B cell (primary cell): ENCODE data around the gene TRAM2. TPM values are rescaled to one million over a fixed set of nuclear protein-coding genes. Genes with fewer than 3 reads are reported as not detected.

Experiments used
- ATAC-seq: fragments of 200-7000 bp; cut with Tn5 transposase; one replicate; pipeline ENCODE4 v1.10.0; 2021; ENCODE audit warnings: low read depth, mild to moderate bottlenecking, moderate number of reproducible peaks, moderate library complexity
- CTCF ChIA-PET: fragments of 350-600 bp; sonication (Branson Sonifier 250); formaldehyde crosslinking; loops from one replicate; lab custom pipeline; 2021; ENCODE audit warnings: antibody characterized with exemption, inconsistent platforms; lab: Charles Lee
- POLR2A ChIA-PET: fragments of 350-600 bp; sonication (Branson Sonifier 250); formaldehyde crosslinking; loops from one replicate; lab custom pipeline; 2021; ENCODE audit warnings: antibody characterized with exemption; lab: Charles Lee
- DNase-seq: peaks from one replicate; pipeline ENCODE4 v3.0.0; 2013
- H2AFZ ChIP-seq: 2 replicates; pipeline ENCODE4 v1.6.1; 2012; ENCODE audit warnings: mild to moderate bottlenecking, low read depth, low read length; ENCODE audit not compliant: insufficient read depth, poor library complexity, severe bottlenecking
- H3K27ac ChIP-seq, 2 donors: 1 replicate in 1 of 2; 2 replicates in 1 of 2; pipeline ENCODE4 v1.5.1; 2012 to 2013; ENCODE audit warnings: low read length in 2 of 2, mild to moderate bottlenecking in 2 of 2, moderate library complexity in 1 of 2
- H3K27me3 ChIP-seq, 4 experiments: fragments of 200-600 bp in 1 of 4; sonication (generic) in 1 of 4; replicated peaks in 1 of 4; 1 replicate in 2 of 4; 2 replicates in 2 of 4; pipeline versions ENCODE4 v1.6.1 to v1.7.0; 2013 to 2016; ENCODE audit warnings: low read length in 3 of 4, mild to moderate bottlenecking in 2 of 4, mixed read lengths in 1 of 4, moderate library complexity in 1 of 4; ENCODE audit not compliant: insufficient read depth in 4 of 4, control insufficient read depth in 3 of 4; ENCODE audit errors: control extremely low read depth in 1 of 4
- H3K36me3 ChIP-seq, 2 experiments: replicated peaks in 1 of 2; 1 replicate in 1 of 2; 2 replicates in 1 of 2; pipeline versions ENCODE4 v1.6.1 to v1.7.1; 2013; ENCODE audit warnings: low read length in 1 of 2; ENCODE audit not compliant: insufficient read depth in 2 of 2, control insufficient read depth in 1 of 2; ENCODE audit errors: control extremely low read depth in 1 of 2, extremely low read depth in 1 of 2
- H3K4me1 ChIP-seq, 2 donors: fragments of 200-600 bp in 1 of 2; sonication (generic) in 1 of 2; 1 replicate in 1 of 2; 2 replicates in 1 of 2; pipeline versions ENCODE4 v1.5.1 to v1.6.1; 2013 to 2017; ENCODE audit warnings: low read length in 2 of 2; ENCODE audit not compliant: control insufficient read depth in 2 of 2, insufficient read depth in 2 of 2
- H3K4me2 ChIP-seq: replicated peaks from 2 replicates; pipeline ENCODE3; 2012; ENCODE audit warnings: mild to moderate bottlenecking, low read depth, low read length; ENCODE audit not compliant: poor library complexity, severe bottlenecking
- H3K4me3 ChIP-seq, 5 experiments: fragments of 200-600 bp in 1 of 5; sonication (generic) in 1 of 5; 1 replicate in 3 of 5; 2 replicates in 2 of 5; pipeline versions ENCODE4 v1.5.1 to v1.7.0; 2011 to 2016; ENCODE audit warnings: low read length in 4 of 5, mild to moderate bottlenecking in 4 of 5, low read depth in 2 of 5, control low read depth in 1 of 5, moderate library complexity in 1 of 5; ENCODE audit not compliant: insufficient read depth in 1 of 5; ENCODE audit errors: control extremely low read depth in 1 of 5, extremely low read depth in 1 of 5
- H3K79me2 ChIP-seq: fragments of 200-600 bp; sonication (generic); one replicate; pipeline ENCODE4 v1.6.0; 2016; ENCODE audit warnings: low read length; ENCODE audit not compliant: control insufficient read depth, insufficient read depth
- H3K9ac ChIP-seq: fragments of 200-600 bp; sonication (generic); 2 replicates; pipeline ENCODE4 v1.6.1; 2017; ENCODE audit warnings: mild to moderate bottlenecking, low read length, moderate library complexity
- H3K9me3 ChIP-seq, 3 donors: one replicate each; pipeline versions ENCODE4 v1.6.1 to v1.7.1; 2013; ENCODE audit warnings: low read length in 2 of 3; ENCODE audit not compliant: control insufficient read depth in 2 of 3, insufficient read depth in 1 of 3; ENCODE audit errors: control extremely low read depth in 1 of 3
- H4K20me1 ChIP-seq: 2 replicates; pipeline ENCODE4 v1.6.0; 2012; ENCODE audit warnings: mild to moderate bottlenecking, low read length; ENCODE audit not compliant: insufficient read depth, control insufficient read depth, poor library complexity, severe bottlenecking
- H3K27ac Mint-ChIP-seq: one replicate; pipeline ENCODE4 v1.8.0; 2021; ENCODE audit warnings: mixed read lengths
- H3K27me3 Mint-ChIP-seq: one replicate; pipeline ENCODE4 v1.8.0; 2021; ENCODE audit warnings: mixed read lengths
- H3K4me1 Mint-ChIP-seq: one replicate; pipeline ENCODE4 v1.8.0; 2021; ENCODE audit warnings: mixed read lengths
- H3K4me3 Mint-ChIP-seq: one replicate; pipeline ENCODE4 v1.8.0; 2021; ENCODE audit warnings: mixed read lengths
- H3K9me3 Mint-ChIP-seq: one replicate; pipeline ENCODE4 v1.8.0; 2022; ENCODE audit warnings: mixed read lengths; ENCODE audit not compliant: insufficient read depth
- EZH2 ChIP-seq: IDR thresholded peaks from 2 replicates; pipeline ENCODE4 v1.6.1; 2012; ENCODE audit warnings: borderline replicate concordance, low read depth, mild to moderate bottlenecking, moderate library complexity, low read length; ENCODE audit not compliant: insufficient read depth, poor library complexity, severe bottlenecking
- WGBS: methylation state at CpG from one replicate; pipeline ENCODE4 v1.1.5; 2013; ENCODE audit warnings: missing lambda C conversion rate; ENCODE audit not compliant: insufficient coverage; 5-methylcytosine and 5-hydroxymethylcytosine counted together
- intact Hi-C: fragments of 100-400 bp; cut with micrococcal nuclease; formaldehyde crosslinking; loops from one replicate; pipeline ENCODE4 v1.10.0; 2022
- polyA plus RNA-seq: library from polyadenylated mRNA; depleted of rRNA; stranded (reverse); fragments of >200 nt; gene quantifications from 2 replicates; pipeline ENCODE4 v1.2.3, GENCODE V29; 2012
- total RNA-seq, 2 donors: library from RNA; stranded (reverse); fragments of 120-200 nt in 1 of 2; gene quantifications; 1 replicate in 1 of 2; 2 replicates in 1 of 2; pipeline versions ENCODE4 v1.2.3 to v1.2.4, GENCODE V29; 2013 to 2022
- TF ChIP-seq, protein P1 (sequence below): fragments of 200-600 bp; IDR thresholded peaks from one replicate; pipeline ENCODE4 v1.8.0; 2022; ENCODE audit warnings: antibody characterized with exemption, mild to moderate bottlenecking

The TRAM2 gene
- total and polyA plus RNA-seq, 2 donors (not counting 1 experiment from before 2014, with no cell fraction given) = 9.0 to 13.3 TPM

DNA sequence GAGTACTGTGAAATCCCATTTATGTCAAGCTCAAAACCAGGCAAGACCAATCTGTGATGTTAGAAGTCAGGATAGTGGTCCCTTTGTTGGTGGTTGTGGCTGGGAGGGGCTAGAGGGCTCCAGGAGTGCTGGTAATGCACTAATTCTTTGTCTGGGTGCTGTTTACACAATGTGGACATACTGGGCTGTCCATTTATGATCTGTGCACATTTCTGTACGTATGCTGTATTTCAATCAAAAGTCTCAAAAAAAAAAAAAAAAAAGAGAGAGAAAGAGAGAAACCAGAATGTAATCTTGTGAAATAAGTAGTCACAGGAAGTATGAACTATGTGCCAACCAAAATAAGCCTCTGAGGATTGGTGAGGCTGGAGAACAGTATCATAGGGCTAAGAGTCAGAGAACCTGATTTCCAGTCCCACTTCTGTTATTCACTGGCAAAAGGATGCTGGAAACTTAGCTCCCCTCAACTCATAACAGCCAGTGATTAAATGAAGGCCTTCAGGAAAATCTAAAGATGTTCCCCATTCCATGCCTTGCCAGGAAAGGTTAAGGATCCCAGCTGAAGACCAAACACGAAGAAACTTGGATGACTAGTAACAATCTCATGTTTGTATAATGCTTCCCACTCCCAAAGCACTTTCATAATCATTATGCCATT lies 19.6 kb upstream of the TRAM2 start:
- Mint-ChIP-seq H3K4me3 (no peak overlapping the region), H3K4me1 (peaks cover 19% of the 10 kb centered on the region), H3K27ac (no peak overlapping the region), H3K9me3 (no peaks in the 10 kb centered on the region), H3K27me3 (peaks cover 5% of the 10 kb centered on the region)
- peaks cover 6 to 26% of the 10 kb centered on the region in 2 donors for H3K4me1 ChIP-seq
- ChIA-PET POLR2A (no interaction called here), CTCF (interaction anchor here (0.6 to 5.9 kb wide), 5 partner anchors 9 to 1380 kb away, joined by 4 to 52 read pairs (median 7); no protein-coding TSS in a partner anchor)
- H3K36me3 ChIP-seq = no peaks in the 10 kb centered on the region
- intact Hi-C loops = no loop called here
- TF ChIP-seq, protein P1, sequence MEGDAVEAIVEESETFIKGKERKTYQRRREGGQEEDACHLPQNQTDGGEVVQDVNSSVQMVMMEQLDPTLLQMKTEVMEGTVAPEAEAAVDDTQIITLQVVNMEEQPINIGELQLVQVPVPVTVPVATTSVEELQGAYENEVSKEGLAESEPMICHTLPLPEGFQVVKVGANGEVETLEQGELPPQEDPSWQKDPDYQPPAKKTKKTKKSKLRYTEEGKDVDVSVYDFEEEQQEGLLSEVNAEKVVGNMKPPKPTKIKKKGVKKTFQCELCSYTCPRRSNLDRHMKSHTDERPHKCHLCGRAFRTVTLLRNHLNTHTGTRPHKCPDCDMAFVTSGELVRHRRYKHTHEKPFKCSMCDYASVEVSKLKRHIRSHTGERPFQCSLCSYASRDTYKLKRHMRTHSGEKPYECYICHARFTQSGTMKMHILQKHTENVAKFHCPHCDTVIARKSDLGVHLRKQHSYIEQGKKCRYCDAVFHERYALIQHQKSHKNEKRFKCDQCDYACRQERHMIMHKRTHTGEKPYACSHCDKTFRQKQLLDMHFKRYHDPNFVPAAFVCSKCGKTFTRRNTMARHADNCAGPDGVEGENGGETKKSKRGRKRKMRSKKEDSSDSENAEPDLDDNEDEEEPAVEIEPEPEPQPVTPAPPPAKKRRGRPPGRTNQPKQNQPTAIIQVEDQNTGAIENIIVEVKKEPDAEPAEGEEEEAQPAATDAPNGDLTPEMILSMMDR = no peak
- no peak for TF ChIP-seq EZH2
- no peaks in the 10 kb centered on the region for H3K9me3 ChIP-seq
- no peak overlapping the region for H3K9ac ChIP-seq
- no peak overlapping the region for H2AFZ ChIP-seq
- H3K27ac ChIP-seq = no peak overlapping the region
- DNase-seq = no peak
- no peak overlapping the region for H3K4me2 ChIP-seq
- no peaks in the 10 kb centered on the region for H3K27me3 ChIP-seq
- no peak overlapping the region for H3K4me3 ChIP-seq
- no peaks in the 10 kb centered on the region for H3K79me2 ChIP-seq
- no peaks in the 10 kb centered on the region for H4K20me1 ChIP-seq
- ATAC-seq = no peak
- WGBS = 100% methylated on average over 1 of the region's 2 CpGs

DNA sequence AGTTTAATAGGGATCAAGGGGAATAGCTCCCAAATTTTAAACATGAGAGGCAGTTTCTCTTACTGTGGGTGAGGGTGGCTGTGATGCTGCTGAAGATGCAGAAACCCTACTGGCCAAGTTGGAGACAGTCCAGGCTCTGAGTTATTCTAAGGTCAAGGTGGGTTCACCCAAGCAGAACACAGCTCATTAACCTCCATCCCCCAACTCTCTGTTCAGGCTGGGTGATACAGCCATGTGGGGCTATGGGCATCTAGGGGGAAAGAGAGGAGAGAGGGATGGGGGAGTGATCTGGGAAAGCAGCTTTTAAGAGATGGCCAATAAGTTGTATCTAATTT lies 18.9 kb upstream of the TRAM2 start:
- no peak for DNase-seq
- Mint-ChIP-seq H3K9me3 (no peaks in the 10 kb centered on the region), H3K27ac (no peak overlapping the region), H3K4me1 (peaks cover 19% of the 10 kb centered on the region), H3K27me3 (peaks cover 1% of the 10 kb centered on the region), H3K4me3 (no peak overlapping the region)
- Histone ChIP-seq H3K4me1 (peaks cover 6 to 26% of the 10 kb centered on the region in 2 donors), H3K9me3 (no peaks in the 10 kb centered on the region), H3K27ac (no peak overlapping the region), H3K27me3 (no peaks in the 10 kb centered on the region), H3K79me2 (no peaks in the 10 kb centered on the region), H3K4me2 (no peak overlapping the region), H4K20me1 (no peaks in the 10 kb centered on the region), H3K9ac (no peak overlapping the region), H3K36me3 (no peaks in the 10 kb centered on the region), H2AFZ (no peak overlapping the region), H3K4me3 (no peak overlapping the region)
- intact Hi-C loops = no loop called here
- ATAC-seq = no peak
- ChIA-PET POLR2A (no interaction called here), CTCF (interaction anchor here (0.7 to 5.9 kb wide), 4 partner anchors 9 to 179 kb away, joined by 3 to 52 read pairs (median 6); no protein-coding TSS in a partner anchor)
- TF ChIP-seq, protein P1 = no peak
- no peak for TF ChIP-seq EZH2
